ENCODE measurements around the gene PAGE2B.
A peak's percentile ranks its signal among the peaks of the same experiment; 100 is the strongest.
"Not testable (repeated sequence)": the region's sequence is repeated elsewhere in the genome, so short reads cannot be mapped to it uniquely, and the experiment has no call there.

PAGE2B gene

GRCh38 chrX:55111578-55112254 is 36.9 kb downstream of the PAGE2B start:
- Histone ChIP-seq H3K9ac (ENCODE audit: low read depth, low read length) (no peak overlapping the region), H3K4me1 (ENCODE audit: control insufficient read depth, insufficient read depth, low read length) (no peaks in the 10 kb centered on the region), H3K36me3 (ENCODE audit: insufficient read depth, low read length) (no peaks in the 10 kb centered on the region), H3K4me3 (ENCODE audit: low read length) (no peak overlapping the region), H3K9me3 (replicated peaks; ENCODE audit: low read length) (no peaks in the 10 kb centered on the region), H3K27me3 (ENCODE audit: control insufficient read depth, insufficient read depth, low read length) (peaks cover 9% of the 10 kb centered on the region), H3K4me2 (ENCODE audit: low read length) (no peak overlapping the region)

- H3K9ac ChIP-seq (ENCODE audit: low read depth, low read length); H3K4me1 ChIP-seq (ENCODE audit: control insufficient read depth, insufficient read depth, low read length); H3K36me3 ChIP-seq (ENCODE audit: insufficient read depth, low read length); H3K27me3 ChIP-seq (ENCODE audit: control insufficient read depth, insufficient read depth, low read length); H3K4me2 ChIP-seq (ENCODE audit: low read length); H3K9me3 ChIP-seq (replicated peaks; ENCODE audit: low read length); H3K4me3 ChIP-seq (ENCODE audit: low read length): not testable (repeated sequence)
Observed at GRCh38 chrX:55116589-55116988, 41.8 kb downstream of the PAGE2B start.

GRCh38 chrX:55118574-55118973 is 43.7 kb downstream of the PAGE2B start:
- Histone ChIP-seq H3K4me3 (ENCODE audit: low read length) (no peak overlapping the region), H3K9ac (ENCODE audit: low read depth, low read length) (no peak overlapping the region), H3K9me3 (replicated peaks; ENCODE audit: low read length) (no peaks in the 10 kb centered on the region), H3K4me1 (ENCODE audit: control insufficient read depth, insufficient read depth, low read length) (peaks cover 6% of the 10 kb centered on the region), H3K36me3 (ENCODE audit: insufficient read depth, low read length) (no peaks in the 10 kb centered on the region), H3K27me3 (ENCODE audit: control insufficient read depth, insufficient read depth, low read length) (peaks cover 17% of the 10 kb centered on the region), H3K4me2 (ENCODE audit: low read length) (no peak overlapping the region)

GRCh38 chrX:55119271-55119670 is 44.4 kb downstream of the PAGE2B start:
- peaks cover 6% of the 10 kb centered on the region for H3K4me1 ChIP-seq (ENCODE audit: control insufficient read depth, insufficient read depth, low read length)
- peaks cover 23% of the 10 kb centered on the region for H3K27me3 ChIP-seq (ENCODE audit: control insufficient read depth, insufficient read depth, low read length)
- no peak overlapping the region for H3K4me3 ChIP-seq (ENCODE audit: low read length)
- H3K9me3 ChIP-seq (replicated peaks; ENCODE audit: low read length): no peaks in the 10 kb centered on the region
- H3K4me2 ChIP-seq (ENCODE audit: low read length): peak overlapping the region; percentile 14
- no peaks in the 10 kb centered on the region for H3K36me3 ChIP-seq (ENCODE audit: insufficient read depth, low read length)
- no peak overlapping the region for H3K9ac ChIP-seq (ENCODE audit: low read depth, low read length)

GRCh38 chrX:55119712-55120111 is 44.9 kb downstream of the PAGE2B start:
- Histone ChIP-seq H3K9me3 (replicated peaks; ENCODE audit: low read length) (no peaks in the 10 kb centered on the region), H3K4me3 (ENCODE audit: low read length) (no peak overlapping the region), H3K9ac (ENCODE audit: low read depth, low read length) (no peak overlapping the region), H3K36me3 (ENCODE audit: insufficient read depth, low read length) (no peaks in the 10 kb centered on the region), H3K4me1 (ENCODE audit: control insufficient read depth, insufficient read depth, low read length) (peaks cover 6% of the 10 kb centered on the region), H3K4me2 (ENCODE audit: low read length) (peak overlapping the region; percentile 14), H3K27me3 (ENCODE audit: control insufficient read depth, insufficient read depth, low read length) (peaks cover 27% of the 10 kb centered on the region)

- H3K9me3 ChIP-seq (replicated peaks; ENCODE audit: low read length): no peaks in the 10 kb centered on the region
- H3K4me3 ChIP-seq (ENCODE audit: low read length): no peak overlapping the region
- H3K9ac ChIP-seq (ENCODE audit: low read depth, low read length): no peak overlapping the region
- no peak overlapping the region for H3K4me2 ChIP-seq (ENCODE audit: low read length)
- peaks cover 25% of the 10 kb centered on the region for H3K27me3 ChIP-seq (ENCODE audit: control insufficient read depth, insufficient read depth, low read length)
- H3K4me1 ChIP-seq (ENCODE audit: control insufficient read depth, insufficient read depth, low read length): peaks cover 6% of the 10 kb centered on the region
- H3K36me3 ChIP-seq (ENCODE audit: insufficient read depth, low read length): no peaks in the 10 kb centered on the region
Observed at GRCh38 chrX:55120761-55121358, 46.0 kb downstream of the PAGE2B start.

- Histone ChIP-seq H3K9ac (ENCODE audit: low read depth, low read length) (no peak overlapping the region), H3K9me3 (replicated peaks; ENCODE audit: low read length) (no peaks in the 10 kb centered on the region), H3K27me3 (ENCODE audit: control insufficient read depth, insufficient read depth, low read length) (peaks cover 19% of the 10 kb centered on the region), H3K4me3 (ENCODE audit: low read length) (no peak overlapping the region), H3K4me2 (ENCODE audit: low read length) (no peak overlapping the region), H3K36me3 (ENCODE audit: insufficient read depth, low read length) (no peaks in the 10 kb centered on the region), H3K4me1 (ENCODE audit: control insufficient read depth, insufficient read depth, low read length) (peaks cover 6% of the 10 kb centered on the region)
Observed at GRCh38 chrX:55123900-55124299, 49.1 kb downstream of the PAGE2B start.

- no peaks in the 10 kb centered on the region for H3K9me3 ChIP-seq (replicated peaks; ENCODE audit: low read length)
- no peaks in the 10 kb centered on the region for H3K36me3 ChIP-seq (ENCODE audit: insufficient read depth, low read length)
Observed at GRCh38 chrX:55127692-55128091, 52.9 kb downstream of the PAGE2B start.

More at GRCh38 chrX:55127692-55128091, 52.9 kb downstream of the PAGE2B start:
- no peaks in the 10 kb centered on the region for H3K4me1 ChIP-seq (ENCODE audit: control insufficient read depth, insufficient read depth, low read length)
- no peak overlapping the region for H3K9ac ChIP-seq (ENCODE audit: low read depth, low read length)
- no peak overlapping the region for H3K4me3 ChIP-seq (ENCODE audit: low read length)
- H3K27me3 ChIP-seq (ENCODE audit: control insufficient read depth, insufficient read depth, low read length): peaks cover 20% of the 10 kb centered on the region
- H3K4me2 ChIP-seq (ENCODE audit: low read length): no peak overlapping the region
